HEK293 (cell line): ENCODE measurements around the gene SPTLC3.

Source experiments
- CTCF ChIA-PET: fragments of 350-600 bp; formaldehyde crosslinking; extraction: SDS; loops from one replicate; lab custom pipeline; 2021; ENCODE audit warnings: antibody characterized with exemption; lab: Yijun Ruan, JAX
- POLR2A ChIA-PET: fragments of 300-600 bp; formaldehyde crosslinking; extraction: SDS; loops from one replicate; lab custom pipeline; 2020; ENCODE audit warnings: antibody characterized with exemption, inconsistent platforms; lab: Yijun Ruan, JAX
- H3K27ac ChIP-seq: fragments of 200-500 bp; sonication (Bioruptor generic); 2 replicates; pipeline ENCODE4 v1.5.1; 2014; ENCODE audit warnings: low read depth, low read length, control low read depth, inconsistent platforms; ENCODE audit errors: extremely low read depth
- H3K36me3 ChIP-seq, 2 experiments: fragments of 200-500 bp in 1 of 2; sonication (Bioruptor generic) in 1 of 2; 1 replicate in 1 of 2; 2 replicates in 1 of 2; pipeline ENCODE4 v1.5.1; 2014 to 2017; ENCODE audit warnings: inconsistent platforms in 2 of 2, low read length in 2 of 2; ENCODE audit not compliant: control insufficient read depth in 2 of 2, insufficient read depth in 1 of 2
- H3K4me1 ChIP-seq: fragments of 200-500 bp; sonication (Bioruptor generic); 2 replicates; pipeline ENCODE4 v1.5.1; 2014; ENCODE audit warnings: mild to moderate bottlenecking, low read length, inconsistent platforms; ENCODE audit not compliant: control insufficient read depth, insufficient read depth
- H3K4me3 ChIP-seq: 2 replicates; pipeline ENCODE4 v1.5.1; 2011; ENCODE audit warnings: low read depth, mild to moderate bottlenecking, control low read depth, low read length, moderate library complexity
- H3K9me3 ChIP-seq: fragments of 200-500 bp; sonication (Bioruptor generic); 2 replicates; pipeline ENCODE4 v1.5.1; 2014; ENCODE audit warnings: low read depth, low read length, inconsistent platforms; ENCODE audit not compliant: control insufficient read depth, insufficient read depth
- FEZF1 ChIP-seq: fragments of 450-650 bp; formaldehyde crosslinking; IDR thresholded peaks from 2 replicates; pipeline ENCODE4 v1.5.1; 2016; ENCODE audit warnings: missing biosample characterization, missing genetic modification characterization
- GLIS1 ChIP-seq: fragments of 450-650 bp; formaldehyde crosslinking; IDR thresholded peaks from 2 replicates; pipeline ENCODE4 v1.5.1; 2016; ENCODE audit warnings: missing biosample characterization, missing genetic modification characterization
- GLIS2 ChIP-seq: fragments of 450-650 bp; formaldehyde crosslinking; IDR thresholded peaks from 2 replicates; pipeline ENCODE4 v1.5.1; 2016; ENCODE audit warnings: missing biosample characterization, missing genetic modification characterization
- KLF1 ChIP-seq: fragments of 450-650 bp; formaldehyde crosslinking; IDR thresholded peaks from 2 replicates; pipeline ENCODE4 v1.5.1; 2016; ENCODE audit warnings: missing biosample characterization, missing genetic modification characterization
- KLF7 ChIP-seq: fragments of 450-650 bp; formaldehyde crosslinking; IDR thresholded peaks from 2 replicates; pipeline ENCODE4 v1.5.1; 2016; ENCODE audit warnings: missing biosample characterization, missing genetic modification characterization, borderline replicate concordance
- OSR2 ChIP-seq: fragments of 450-650 bp; formaldehyde crosslinking; IDR thresholded peaks from 2 replicates; pipeline ENCODE4 v1.5.1; 2016; ENCODE audit warnings: missing biosample characterization, missing genetic modification characterization
- REST ChIP-seq: fragments of 450-650 bp; formaldehyde crosslinking; IDR thresholded peaks from 2 replicates; pipeline ENCODE4 v1.5.1; 2016; ENCODE audit warnings: missing biosample characterization, missing genetic modification characterization
- SP7 ChIP-seq: fragments of 450-650 bp; formaldehyde crosslinking; IDR thresholded peaks from 2 replicates; pipeline ENCODE4 v1.5.1; 2016; ENCODE audit warnings: missing biosample characterization, missing genetic modification characterization
- ZBTB20 ChIP-seq: fragments of 450-650 bp; formaldehyde crosslinking; IDR thresholded peaks from 2 replicates; pipeline ENCODE4 v1.5.1; 2016; ENCODE audit warnings: missing biosample characterization, missing genetic modification characterization
- ZBTB21 ChIP-seq: fragments of 450-650 bp; formaldehyde crosslinking; IDR thresholded peaks from 2 replicates; pipeline ENCODE4 v1.5.1; 2017; ENCODE audit warnings: missing biosample characterization, missing genetic modification characterization
- ZBTB6 ChIP-seq: fragments of 450-650 bp; formaldehyde crosslinking; IDR thresholded peaks from 2 replicates; pipeline ENCODE4 v1.5.1; 2017; ENCODE audit warnings: missing biosample characterization, missing genetic modification characterization
- ZFP3 ChIP-seq: fragments of 450-650 bp; formaldehyde crosslinking; IDR thresholded peaks from 2 replicates; pipeline ENCODE4 v1.5.1; 2016; ENCODE audit warnings: low read depth, missing biosample characterization, missing genetic modification characterization
- ZIC2 ChIP-seq: fragments of 450-650 bp; formaldehyde crosslinking; IDR thresholded peaks from 2 replicates; pipeline ENCODE4 v1.5.1; 2016; ENCODE audit warnings: missing biosample characterization, missing genetic modification characterization
- ZNF114 ChIP-seq: fragments of 450-650 bp; formaldehyde crosslinking; IDR thresholded peaks from 2 replicates; pipeline ENCODE4 v1.5.0; 2017; ENCODE audit warnings: missing biosample characterization, missing genetic modification characterization
- ZNF157 ChIP-seq: fragments of 450-650 bp; formaldehyde crosslinking; IDR thresholded peaks from 2 replicates; pipeline ENCODE4 v1.5.1; 2016; ENCODE audit warnings: missing biosample characterization, missing genetic modification characterization
- ZNF174 ChIP-seq: fragments of 450-650 bp; formaldehyde crosslinking; IDR thresholded peaks from 2 replicates; pipeline ENCODE4 v1.5.0; 2017; ENCODE audit warnings: missing biosample characterization, mild to moderate bottlenecking, missing genetic modification characterization
- ZNF211 ChIP-seq: fragments of 450-650 bp; formaldehyde crosslinking; IDR thresholded peaks from 2 replicates; pipeline ENCODE4 v1.5.1; 2016; ENCODE audit warnings: low read depth, missing biosample characterization, missing genetic modification characterization
- ZNF266 ChIP-seq: fragments of 450-650 bp; formaldehyde crosslinking; IDR thresholded peaks from 2 replicates; pipeline ENCODE4 v1.5.1; 2016; ENCODE audit warnings: missing biosample characterization, missing genetic modification characterization, low read depth
- ZNF302 ChIP-seq: fragments of 450-650 bp; formaldehyde crosslinking; IDR thresholded peaks from 2 replicates; pipeline ENCODE4 v1.5.1; 2016; ENCODE audit warnings: missing biosample characterization, missing genetic modification characterization, low read depth
- ZNF354C ChIP-seq: fragments of 450-650 bp; formaldehyde crosslinking; IDR thresholded peaks from 2 replicates; pipeline ENCODE4 v1.5.1; 2016; ENCODE audit warnings: missing biosample characterization, missing genetic modification characterization, low read depth, borderline replicate concordance
- ZNF404 ChIP-seq: fragments of 450-650 bp; formaldehyde crosslinking; IDR thresholded peaks from 2 replicates; pipeline ENCODE4 v1.5.1; 2017; ENCODE audit warnings: missing biosample characterization, missing genetic modification characterization
- ZNF514 ChIP-seq: fragments of 450-650 bp; formaldehyde crosslinking; IDR thresholded peaks from 2 replicates; pipeline ENCODE4 v1.5.1; 2016; ENCODE audit warnings: missing biosample characterization, missing genetic modification characterization
- ZNF544 ChIP-seq: fragments of 450-650 bp; formaldehyde crosslinking; IDR thresholded peaks from 2 replicates; pipeline ENCODE4 v1.5.0; 2017; ENCODE audit warnings: missing biosample characterization, missing genetic modification characterization
- ZNF596 ChIP-seq: fragments of 450-650 bp; IDR thresholded peaks from 2 replicates; pipeline ENCODE4 v1.5.0; 2018; ENCODE audit warnings: missing biosample characterization, mild to moderate bottlenecking, missing genetic modification characterization, moderate library complexity
- ZNF658 ChIP-seq: fragments of 450-650 bp; formaldehyde crosslinking; IDR thresholded peaks from 2 replicates; pipeline ENCODE4; 2016; ENCODE audit warnings: missing biosample characterization, missing genetic modification characterization
- ZNF747 ChIP-seq: fragments of 450-650 bp; formaldehyde crosslinking; IDR thresholded peaks from 2 replicates; pipeline ENCODE4 v1.5.1; 2016; ENCODE audit warnings: missing biosample characterization, missing genetic modification characterization
- ZNF837 ChIP-seq: fragments of 450-650 bp; formaldehyde crosslinking; IDR thresholded peaks from 2 replicates; pipeline ENCODE4 v1.5.1; 2016; ENCODE audit warnings: missing biosample characterization, missing genetic modification characterization

SPTLC3 gene

GRCh38 chr20:13147071-13147963, 138.5 kb downstream of the SPTLC3 start:
- Histone ChIP-seq H3K4me1 (no peaks in the 10 kb centered on the region), H3K27ac (no peak overlapping the region), H3K36me3 (no peaks in the 10 kb centered on the region), H3K9me3 (no peaks in the 10 kb centered on the region), H3K4me3 (no peak overlapping the region)
- CTCF ChIA-PET, result interaction anchor here (1.3 kb wide), 1 partner anchor 155 kb away, joined by 3 read pairs; no protein-coding TSS in a partner anchor
- TF ChIP-seq ZNF544 (no peak), ZNF174 (no peak), GLIS2 (tag by site-specific recombination) (no peak), ZNF211 (tag by site-specific recombination) (no peak), ZNF747 (no peak), GLIS1 (tag by site-specific recombination) (no peak), ZIC2 (peak; percentile 48)
- POLR2A ChIA-PET, result no interaction called here

- H3K27ac ChIP-seq, result no peak overlapping the region
- TF ChIP-seq OSR2 (tag by site-specific recombination) (no peak), SP7 (tag by site-specific recombination) (no peak), ZNF514 (tag by site-specific recombination) (no peak), ZBTB21 (no peak), REST (no peak), ZBTB20 (no peak), ZNF837 (tag by site-specific recombination) (no peak), ZNF302 (no peak), KLF1 (tag by site-specific recombination) (no peak), ZNF658 (tag by site-specific recombination) (no peak), ZNF404 (tag by site-specific recombination) (no peak), FEZF1 (no peak), KLF7 (tag by site-specific recombination) (no peak), ZNF596 (no peak), ZNF354C (tag by site-specific recombination) (no peak)
- H3K9me3 ChIP-seq, result no peaks in the 10 kb centered on the region
- H3K36me3 ChIP-seq, result no peaks in the 10 kb centered on the region
- POLR2A ChIA-PET, result no interaction called here
- CTCF ChIA-PET, result no interaction called here
- no peaks in the 10 kb centered on the region for H3K4me1 ChIP-seq
- H3K4me3 ChIP-seq, result no peak overlapping the region
Measured at GRCh38 chr20:13147971-13148370, 139.2 kb downstream of the SPTLC3 start.

GRCh38 chr20:13148402-13148801, 139.6 kb downstream of the SPTLC3 start:
- Histone ChIP-seq H3K4me3 (no peak overlapping the region), H3K36me3 (no peaks in the 10 kb centered on the region), H3K4me1 (no peaks in the 10 kb centered on the region), H3K9me3 (no peaks in the 10 kb centered on the region), H3K27ac (no peak overlapping the region)
- CTCF ChIA-PET, result no interaction called here
- POLR2A ChIA-PET, result no interaction called here
- no peak for TF ChIP-seq ZBTB6
- no peak for TF ChIP-seq ZNF114 (tag by site-specific recombination)
- no peak for TF ChIP-seq ZNF157 (tag by site-specific recombination)
- no peak for TF ChIP-seq ZFP3 (tag by site-specific recombination)
- no peak for TF ChIP-seq ZNF266 (tag by site-specific recombination)
